Breast epithelium (tissue), 4 donors: ENCODE measurements around the gene SMCO4. TPM values are rescaled to one million over a fixed set of nuclear protein-coding genes. Genes with fewer than 3 reads are reported as not detected.

ENCODE experiments used
- DNase-seq, 2 donors: peaks; one replicate each; pipeline ENCODE4 v3.0.0-alpha.2; 2019; ENCODE audit warnings: low spot score in 2 of 2
- H3K27ac ChIP-seq, 2 donors: fragments of 200-600 bp; sonication (generic) in 1 of 2; one replicate each; pipeline ENCODE4 v1.5.1; 2016 to 2019; ENCODE audit warnings: mild to moderate bottlenecking in 1 of 2
- H3K27me3 ChIP-seq, 2 donors: fragments of 200-600 bp; sonication (generic) in 1 of 2; one replicate each; pipeline versions ENCODE4 v1.5.1 to v1.6.0; 2017 to 2019; ENCODE audit warnings: control low read depth in 1 of 2, mild to moderate bottlenecking in 1 of 2
- H3K36me3 ChIP-seq: fragments of 200-600 bp; one replicate; pipeline ENCODE4 v1.5.1; 2019
- H3K4me1 ChIP-seq, 2 donors: fragments of 200-600 bp; sonication (generic); one replicate each; pipeline ENCODE4 v1.5.1; 2016 to 2019; ENCODE audit warnings: control low read depth in 1 of 2
- H3K4me3 ChIP-seq, 3 donors: fragments of 200-600 bp; sonication (generic); 1 replicate in 2 of 3; 2 replicates in 1 of 3; pipeline ENCODE4 v1.5.1; 2016 to 2019; ENCODE audit warnings: mild to moderate bottlenecking in 3 of 3, moderate library complexity in 2 of 3
- H3K9me3 ChIP-seq, 2 donors: fragments of 200-600 bp; sonication (generic) in 1 of 2; one replicate each; pipeline ENCODE4 v1.5.1; 2016 to 2019; ENCODE audit warnings: control low read depth in 1 of 2
- POLR2A ChIP-seq: fragments of 450-650 bp; IDR thresholded peaks from one replicate; pipeline ENCODE4 v1.6.1; 2016; ENCODE audit warnings: antibody characterized with exemption, mild to moderate bottlenecking, moderate library complexity
- POLR2AphosphoS5 ChIP-seq, 3 donors: sonication (generic); formaldehyde crosslinking; IDR thresholded peaks; one replicate each; pipeline ENCODE4 v1.6.1; 2017; ENCODE audit warnings: antibody characterized with exemption in 3 of 3
- intact Hi-C: fragments of 100-400 bp; cut with DNase I; formaldehyde crosslinking; loops from one replicate; pipeline ENCODE4 v1.15.1; 2023; ENCODE audit warnings: low total_unique reads
- total RNA-seq, 3 donors: library from RNA; depleted of rRNA; stranded (reverse); fragments of >200 nt; gene quantifications; one replicate each; pipeline ENCODE4 v1.1.0, GENCODE V29; 2016
- TF ChIP-seq, protein P1 (sequence below), 3 donors: fragments of 450-650 bp; IDR thresholded peaks; one replicate each; pipeline ENCODE4 v1.5.1; 2016 to 2017; ENCODE audit warnings: antibody characterized with exemption in 3 of 3, mild to moderate bottlenecking in 3 of 3, moderate library complexity in 3 of 3

Gene SMCO4
- total RNA-seq, 3 donors from 2014 or later, result 13.4 to 64.4 (median 21.0) TPM

DNA sequence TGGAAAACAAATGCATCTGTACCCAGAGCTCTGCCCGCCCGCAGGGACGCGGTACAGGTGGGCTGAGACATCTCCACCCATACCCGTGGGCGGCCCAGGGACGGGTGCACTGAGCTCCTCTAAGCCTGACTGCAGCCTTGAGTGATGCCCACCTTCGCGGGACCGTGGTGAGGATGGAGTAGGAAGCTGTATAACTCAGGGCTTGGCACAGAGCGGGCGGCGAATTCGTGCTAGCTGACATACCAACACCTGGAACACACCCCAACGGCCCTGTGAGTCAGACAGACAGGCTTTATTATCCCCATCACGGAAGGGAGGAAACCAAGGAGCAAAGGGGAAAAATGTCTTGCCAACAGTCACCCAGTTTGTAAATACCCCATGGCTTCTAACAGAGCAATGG, 61.9 kb downstream of the SMCO4 start:
- no peaks in the 10 kb centered on the region for H3K36me3 ChIP-seq
- DNase-seq, result peak in 1 of 2 donors; percentile 29
- no peaks in the 10 kb centered on the region for H3K9me3 ChIP-seq
- intact Hi-C loops, result no loop called here
- TF ChIP-seq, protein P1, sequence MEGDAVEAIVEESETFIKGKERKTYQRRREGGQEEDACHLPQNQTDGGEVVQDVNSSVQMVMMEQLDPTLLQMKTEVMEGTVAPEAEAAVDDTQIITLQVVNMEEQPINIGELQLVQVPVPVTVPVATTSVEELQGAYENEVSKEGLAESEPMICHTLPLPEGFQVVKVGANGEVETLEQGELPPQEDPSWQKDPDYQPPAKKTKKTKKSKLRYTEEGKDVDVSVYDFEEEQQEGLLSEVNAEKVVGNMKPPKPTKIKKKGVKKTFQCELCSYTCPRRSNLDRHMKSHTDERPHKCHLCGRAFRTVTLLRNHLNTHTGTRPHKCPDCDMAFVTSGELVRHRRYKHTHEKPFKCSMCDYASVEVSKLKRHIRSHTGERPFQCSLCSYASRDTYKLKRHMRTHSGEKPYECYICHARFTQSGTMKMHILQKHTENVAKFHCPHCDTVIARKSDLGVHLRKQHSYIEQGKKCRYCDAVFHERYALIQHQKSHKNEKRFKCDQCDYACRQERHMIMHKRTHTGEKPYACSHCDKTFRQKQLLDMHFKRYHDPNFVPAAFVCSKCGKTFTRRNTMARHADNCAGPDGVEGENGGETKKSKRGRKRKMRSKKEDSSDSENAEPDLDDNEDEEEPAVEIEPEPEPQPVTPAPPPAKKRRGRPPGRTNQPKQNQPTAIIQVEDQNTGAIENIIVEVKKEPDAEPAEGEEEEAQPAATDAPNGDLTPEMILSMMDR (IDR thresholded peaks at IDR 0.05), result no peak
- no peak for TF ChIP-seq POLR2A
- H3K27ac ChIP-seq, result peak overlapping the region; percentile 18 to 52
- no peak overlapping the region for H3K4me3 ChIP-seq
- H3K27me3 ChIP-seq, result no peaks in the 10 kb centered on the region
- H3K4me1 ChIP-seq, result no peaks in the 10 kb centered on the region

DNA sequence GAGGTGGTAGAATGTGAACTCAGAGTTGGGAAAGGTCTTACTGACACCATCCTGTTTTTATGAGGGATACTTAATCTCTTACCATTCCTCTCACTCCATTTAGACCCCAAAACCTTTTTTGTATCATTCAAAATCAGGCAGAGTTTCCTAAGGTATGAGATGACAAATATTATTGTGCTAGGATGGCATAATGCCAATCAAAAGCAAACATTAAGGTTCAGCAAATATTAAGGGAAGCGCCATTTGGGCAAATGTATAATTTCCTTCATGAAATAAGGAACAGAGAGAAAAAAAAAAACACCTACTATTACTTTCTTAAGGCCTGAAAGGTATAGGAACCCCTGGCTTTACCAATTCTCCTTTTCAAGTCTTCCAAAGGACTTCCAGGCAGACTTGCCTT, 62.4 kb downstream of the SMCO4 start:
- Histone ChIP-seq H3K4me1 (no peaks in the 10 kb centered on the region), H3K27me3 (no peaks in the 10 kb centered on the region), H3K4me3 (no peak overlapping the region), H3K9me3 (no peaks in the 10 kb centered on the region), H3K36me3 (no peaks in the 10 kb centered on the region), H3K27ac (peak overlapping the region in 1 of 2 donors; percentile 18)
- no peak for DNase-seq
- TF ChIP-seq, protein P1 (IDR thresholded peaks at IDR 0.05), result no peak
- TF ChIP-seq POLR2A, result no peak
- TF ChIP-seq POLR2AphosphoS5 (IDR thresholded peaks at IDR 0.05), result no peak
- intact Hi-C loops, result no loop called here

DNA sequence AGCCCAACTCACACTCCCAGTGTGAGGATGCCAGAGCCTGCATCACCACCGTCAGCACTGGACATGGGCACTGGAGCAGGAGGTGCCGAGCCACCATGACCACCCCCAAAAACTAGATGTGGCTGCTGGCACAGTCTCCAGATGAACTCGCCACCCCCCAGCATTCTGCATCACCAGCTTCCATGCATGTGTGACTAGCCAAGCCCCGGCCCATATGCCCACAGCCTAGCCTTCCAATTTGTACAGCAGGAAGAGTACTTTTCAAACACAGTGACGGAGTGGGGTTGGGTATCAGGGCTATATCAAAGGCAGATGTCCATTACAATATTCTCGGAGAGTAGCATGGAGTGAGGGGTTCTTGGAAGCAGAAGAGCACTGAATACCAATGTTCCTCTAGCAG, 62.9 kb downstream of the SMCO4 start:
- no peak overlapping the region for H3K4me3 ChIP-seq
- no peaks in the 10 kb centered on the region for H3K9me3 ChIP-seq
- no peaks in the 10 kb centered on the region for H3K4me1 ChIP-seq
- peak overlapping the region in 1 of 2 donors; percentile 18 for H3K27ac ChIP-seq
- no peaks in the 10 kb centered on the region for H3K36me3 ChIP-seq
- no peaks in the 10 kb centered on the region for H3K27me3 ChIP-seq
- intact Hi-C loops, result no loop called here
- DNase-seq, result no peak
- TF ChIP-seq POLR2A, result no peak
- TF ChIP-seq, protein P1 (IDR thresholded peaks at IDR 0.05), result no peak
- TF ChIP-seq POLR2AphosphoS5 (IDR thresholded peaks at IDR 0.05), result no peak

DNA sequence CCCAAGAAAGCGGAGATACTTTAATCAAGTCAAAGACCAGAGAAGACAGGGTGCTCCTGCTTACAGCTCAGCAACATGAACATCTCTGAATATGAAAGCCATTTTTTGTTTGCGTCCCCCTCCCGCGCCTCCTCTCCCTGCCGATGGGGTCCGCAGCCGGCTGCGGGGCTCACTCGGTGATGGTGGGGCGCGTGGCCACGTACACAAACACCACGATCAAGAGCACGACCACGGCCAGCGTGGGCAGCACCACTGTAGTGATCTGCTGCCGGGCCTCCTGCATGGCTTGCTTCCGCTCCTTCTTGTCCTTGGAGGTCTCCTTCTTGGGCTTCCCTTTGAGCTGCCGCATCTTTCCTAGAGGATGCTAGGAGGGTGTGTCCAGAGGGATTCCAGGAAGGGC, 64.3 kb downstream of the SMCO4 start:
- no peak overlapping the region for H3K4me3 ChIP-seq
- intact Hi-C loops, result no loop called here
- H3K27me3 ChIP-seq, result no peaks in the 10 kb centered on the region

DNA sequence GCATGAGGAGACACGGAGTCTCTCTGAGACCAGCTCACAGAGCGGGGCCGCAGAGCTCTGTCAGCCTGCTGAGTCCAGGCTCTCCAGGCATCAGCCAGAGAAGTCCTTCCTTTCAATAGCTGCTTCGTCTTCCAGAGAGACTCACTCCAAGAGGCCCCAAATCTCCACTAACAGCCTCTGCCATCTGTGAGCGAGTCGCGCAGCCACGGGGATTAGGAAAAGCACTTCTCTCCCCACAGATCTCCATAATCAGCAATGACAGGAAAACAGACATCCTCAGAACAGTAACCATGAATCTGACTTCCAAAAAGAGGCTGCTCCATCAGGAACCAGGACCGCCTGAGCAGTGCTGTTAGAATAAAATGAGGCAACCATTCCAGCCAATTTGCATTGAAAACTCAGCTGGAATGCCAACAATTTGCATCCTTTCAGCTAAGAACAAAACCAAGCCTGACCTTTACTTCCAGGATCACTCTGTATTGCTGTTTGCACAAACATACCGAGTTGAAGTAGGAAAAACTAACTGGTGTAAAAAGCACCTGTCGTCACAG, 65.4 kb downstream of the SMCO4 start:
- H3K27me3 ChIP-seq, result no peaks in the 10 kb centered on the region
- no peak for TF ChIP-seq POLR2AphosphoS5 (IDR thresholded peaks at IDR 0.05)
- TF ChIP-seq, protein P1 (IDR thresholded peaks at IDR 0.05), result no peak
- no peak for TF ChIP-seq POLR2A
- intact Hi-C loops, result no loop called here
- no peak overlapping the region for H3K4me3 ChIP-seq
- H3K9me3 ChIP-seq, result no peaks in the 10 kb centered on the region
- no peak overlapping the region for H3K27ac ChIP-seq
- no peaks in the 10 kb centered on the region for H3K36me3 ChIP-seq
- DNase-seq, result no peak
- H3K4me1 ChIP-seq, result no peaks in the 10 kb centered on the region

More for the DNA sequence above, 64.3 kb downstream of the SMCO4 start:
- TF ChIP-seq, protein P1 (IDR thresholded peaks at IDR 0.05), result no peak
- TF ChIP-seq POLR2A (no peak), POLR2AphosphoS5 (IDR thresholded peaks at IDR 0.05) (no peak)
- Histone ChIP-seq H3K36me3 (no peaks in the 10 kb centered on the region), H3K9me3 (no peaks in the 10 kb centered on the region), H3K27ac (no peak overlapping the region), H3K4me1 (no peaks in the 10 kb centered on the region)
- no peak for DNase-seq
